SH-SY5Y (cell line): ENCODE measurements around the gene RRP12.

Source experiments
- GATA2 ChIP-seq: IDR thresholded peaks from 2 replicates; pipeline ENCODE4 v1.6.1; 2011; ENCODE audit warnings: mild to moderate bottlenecking, low read depth, low read length
- GATA3 ChIP-seq: IDR thresholded peaks from 2 replicates; pipeline ENCODE4 v1.6.1; 2011; ENCODE audit warnings: low read depth, mild to moderate bottlenecking, low read length, moderate library complexity

RRP12 gene

GRCh38 chr10:97400665-97401454 is at the start of gene RRP12:
Gene RRP12, minus strand, starts transcription at chr10:97401340. Its CDS starts 109 bp downstream, at chr10:97401231.
- no peak for TF ChIP-seq GATA2

- no peak for TF ChIP-seq GATA2
- TF ChIP-seq GATA3: no peak
Measured at GRCh38 chr10:97450828-97451227, 49.7 kb upstream of the RRP12 start.

DNA sequence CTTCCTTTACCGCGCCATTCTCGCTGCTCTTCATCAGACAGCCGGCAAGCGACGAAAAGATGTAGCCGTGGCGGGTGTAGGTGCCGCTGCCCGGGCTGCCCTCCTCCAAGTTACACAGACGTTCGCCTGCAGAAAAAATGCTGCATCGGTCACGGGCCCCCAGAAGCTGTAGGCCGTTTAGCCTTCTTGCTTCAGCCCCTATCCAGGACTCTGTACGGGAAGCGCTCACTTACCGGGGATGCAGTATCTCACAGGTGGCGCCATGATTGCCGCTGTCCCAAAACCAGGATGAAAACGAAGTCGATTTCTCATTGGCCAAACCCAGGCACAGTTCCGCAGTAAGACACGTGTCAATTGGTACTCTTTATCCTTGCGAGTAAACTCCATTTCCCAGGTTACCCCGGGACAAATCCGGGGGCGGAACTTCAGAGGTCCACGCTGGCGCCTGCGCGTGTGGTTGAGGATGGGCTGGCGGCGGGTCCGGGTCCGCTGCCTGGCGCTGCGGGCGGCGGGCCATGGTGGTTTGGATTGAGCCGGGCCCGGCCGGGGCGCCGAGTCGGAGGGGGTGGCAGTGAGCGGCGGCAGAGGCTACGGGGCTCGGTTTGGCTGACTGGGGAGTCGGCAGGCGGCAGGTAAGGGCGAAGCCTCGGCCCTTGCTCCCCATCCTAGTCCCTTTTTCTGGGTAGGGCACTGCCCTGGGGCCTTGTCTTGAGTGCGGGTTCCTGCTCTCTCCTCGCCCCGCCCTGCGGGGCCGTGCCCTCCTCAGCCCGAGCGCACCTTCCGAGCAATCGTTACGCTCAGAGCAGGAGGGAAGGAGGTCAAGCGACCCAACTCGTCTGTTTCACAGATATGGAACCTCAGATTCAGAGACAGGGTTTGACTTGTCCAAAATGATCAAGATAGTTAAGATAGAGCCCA is 44.8 kb upstream of the RRP12 start, which contains the start of the genes EXOSC1 and ZDHHC16:
Gene EXOSC1 (minus strand): TSS at position 285 of the 918 bp plus-strand sequence. CDS start 21 bp downstream, at position 264.
Gene ZDHHC16 (plus strand): TSS at position 454 of the 918 bp plus-strand sequence. CDS start 5,501 bp downstream, outside the sequence.
- TF ChIP-seq GATA3 (no peak), GATA2 (no peak)

- no peak for TF ChIP-seq GATA2
- TF ChIP-seq GATA3: no peak
Measured at GRCh38 chr10:97445357-97445721, 44.2 kb upstream of the RRP12 start.

GRCh38 chr10:97444212-97444611 is 43.1 kb upstream of the RRP12 start:
- TF ChIP-seq GATA3 (no peak), GATA2 (no peak)

DNA sequence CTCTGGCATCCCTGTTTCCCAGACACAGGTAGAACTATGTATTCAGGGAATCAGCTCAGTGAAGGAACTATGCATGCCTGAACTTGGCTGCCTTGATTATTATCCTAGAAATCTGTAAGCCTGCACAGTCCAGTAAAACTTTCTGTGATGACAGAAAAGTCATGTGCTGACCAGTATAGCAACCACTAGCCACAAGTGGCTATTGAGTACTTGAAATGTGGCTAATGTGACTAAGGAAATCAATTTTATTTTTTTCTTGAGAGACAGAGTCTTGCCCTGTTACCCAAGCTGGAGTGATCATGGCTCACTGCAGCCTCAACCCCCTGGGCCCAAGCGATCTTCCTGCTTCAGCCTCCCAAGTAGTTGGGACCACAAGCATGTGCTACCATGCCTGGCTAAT is 41.1 kb upstream of the RRP12 start:
- TF ChIP-seq GATA2 (no peak), GATA3 (no peak)

DNA sequence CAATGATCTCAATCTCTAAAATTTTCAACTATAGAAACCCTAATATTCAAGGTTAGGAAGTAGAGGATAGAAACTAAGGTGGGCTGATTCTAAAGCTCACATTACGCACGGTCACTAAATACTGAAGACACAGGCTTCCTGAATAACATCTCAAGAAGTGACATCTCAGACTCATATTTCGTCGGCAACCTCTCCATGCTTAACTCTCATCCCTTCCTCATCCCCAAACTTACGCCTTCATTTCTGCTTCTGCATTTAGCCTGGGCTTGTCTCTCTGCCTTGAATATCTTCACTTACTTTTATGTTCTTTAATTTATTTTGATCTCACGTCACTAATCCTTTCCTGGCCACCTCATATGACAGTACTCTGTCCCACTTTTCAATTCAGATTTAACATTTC is 34.1 kb upstream of the RRP12 start:
- TF ChIP-seq GATA3: no peak
- no peak for TF ChIP-seq GATA2

DNA sequence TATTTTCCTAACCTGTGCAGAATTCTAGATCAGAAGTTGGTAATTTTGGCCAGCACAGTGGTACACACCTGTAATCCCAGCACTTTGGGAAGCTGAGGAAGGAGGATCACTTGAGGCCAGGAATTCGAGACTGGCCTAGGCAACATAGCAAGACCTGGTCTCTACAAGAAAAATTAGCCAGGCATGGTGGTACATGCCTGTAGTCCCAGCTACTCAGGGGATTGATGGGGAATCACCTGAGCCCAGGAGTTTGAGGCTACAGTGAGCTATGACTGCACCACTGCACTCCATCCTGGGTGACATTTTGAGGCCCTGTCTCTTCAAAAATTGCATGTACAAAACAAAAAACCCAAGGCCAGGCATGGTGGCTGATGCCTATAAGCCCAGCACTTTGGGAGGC is 33.4 kb upstream of the RRP12 start:
- TF ChIP-seq GATA3: no peak
- no peak for TF ChIP-seq GATA2

GRCh38 chr10:97434055-97434454 is 32.9 kb upstream of the RRP12 start:
- no peak for TF ChIP-seq GATA2
- no peak for TF ChIP-seq GATA3

GRCh38 chr10:97428572-97428981 is 27.4 kb upstream of the RRP12 start:
- no peak for TF ChIP-seq GATA3
- TF ChIP-seq GATA2: no peak

DNA sequence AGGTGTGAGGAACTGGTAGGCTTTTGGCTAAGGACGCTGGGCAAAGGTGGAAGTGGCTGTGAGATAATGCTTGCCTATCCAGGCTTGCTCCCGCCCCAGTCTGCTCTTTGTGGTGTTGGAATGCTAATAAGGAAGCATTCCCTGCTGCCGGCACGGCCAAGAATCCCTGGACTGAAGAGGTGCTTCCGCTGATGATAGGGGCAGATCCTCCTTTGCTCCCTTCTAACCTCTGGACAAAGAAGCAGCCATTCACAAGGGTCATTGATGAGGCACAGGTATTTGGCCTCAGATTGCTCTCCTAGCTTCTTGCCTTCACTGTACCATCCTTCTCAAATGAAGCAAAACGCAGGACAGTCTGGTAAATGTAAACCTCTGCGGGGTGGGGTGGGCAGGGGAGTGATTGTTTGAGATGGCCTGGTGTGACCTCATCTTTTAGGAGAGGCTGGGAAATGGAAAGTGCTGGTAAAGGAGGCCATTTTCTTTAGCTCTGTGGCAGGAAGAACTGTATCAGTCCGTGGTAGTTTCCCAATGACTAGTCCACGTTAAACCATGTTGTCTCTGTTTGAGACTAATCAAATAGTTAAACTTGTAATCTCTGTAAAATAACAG is 26.5 kb upstream of the RRP12 start:
- TF ChIP-seq GATA3: no peak
- no peak for TF ChIP-seq GATA2

DNA sequence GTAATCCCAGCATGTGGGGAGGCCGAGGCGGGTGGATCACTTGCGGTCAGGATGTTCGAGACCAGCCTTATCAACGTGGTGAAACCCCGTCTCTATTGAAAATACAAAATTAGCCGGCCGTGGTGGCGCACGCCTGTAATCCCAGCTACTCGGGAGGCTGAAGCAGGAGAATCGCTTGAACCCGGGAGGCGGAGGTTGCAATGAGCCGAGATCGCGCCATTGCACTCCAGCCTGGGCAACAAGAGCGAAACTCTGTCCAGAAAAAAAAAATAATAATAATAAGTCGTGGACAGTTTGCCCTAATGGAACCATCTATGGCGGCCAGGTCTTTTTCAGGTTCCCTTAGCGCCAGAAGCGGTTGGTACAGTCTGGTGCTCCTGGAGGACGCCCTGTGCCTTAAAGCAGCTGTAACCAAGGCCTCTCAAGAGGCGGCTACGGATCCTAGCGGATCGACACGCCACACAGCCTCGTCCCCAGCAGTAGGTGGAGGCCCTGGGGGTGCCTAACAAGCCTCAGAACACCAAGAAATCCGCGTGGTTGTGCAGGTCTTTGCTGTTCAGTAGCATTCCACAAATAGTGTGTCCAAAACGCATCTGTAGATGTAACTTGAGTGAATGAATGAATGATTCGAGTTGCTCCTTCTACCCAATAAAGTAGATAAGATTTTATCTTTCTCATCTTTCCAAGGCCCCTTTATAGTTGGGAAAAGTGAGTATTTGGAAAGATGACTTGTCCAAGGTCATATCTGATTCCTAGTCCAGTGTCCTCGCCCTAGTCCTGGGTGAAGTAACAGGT is 25.8 kb upstream of the RRP12 start:
- TF ChIP-seq GATA3 (no peak), GATA2 (no peak)

DNA sequence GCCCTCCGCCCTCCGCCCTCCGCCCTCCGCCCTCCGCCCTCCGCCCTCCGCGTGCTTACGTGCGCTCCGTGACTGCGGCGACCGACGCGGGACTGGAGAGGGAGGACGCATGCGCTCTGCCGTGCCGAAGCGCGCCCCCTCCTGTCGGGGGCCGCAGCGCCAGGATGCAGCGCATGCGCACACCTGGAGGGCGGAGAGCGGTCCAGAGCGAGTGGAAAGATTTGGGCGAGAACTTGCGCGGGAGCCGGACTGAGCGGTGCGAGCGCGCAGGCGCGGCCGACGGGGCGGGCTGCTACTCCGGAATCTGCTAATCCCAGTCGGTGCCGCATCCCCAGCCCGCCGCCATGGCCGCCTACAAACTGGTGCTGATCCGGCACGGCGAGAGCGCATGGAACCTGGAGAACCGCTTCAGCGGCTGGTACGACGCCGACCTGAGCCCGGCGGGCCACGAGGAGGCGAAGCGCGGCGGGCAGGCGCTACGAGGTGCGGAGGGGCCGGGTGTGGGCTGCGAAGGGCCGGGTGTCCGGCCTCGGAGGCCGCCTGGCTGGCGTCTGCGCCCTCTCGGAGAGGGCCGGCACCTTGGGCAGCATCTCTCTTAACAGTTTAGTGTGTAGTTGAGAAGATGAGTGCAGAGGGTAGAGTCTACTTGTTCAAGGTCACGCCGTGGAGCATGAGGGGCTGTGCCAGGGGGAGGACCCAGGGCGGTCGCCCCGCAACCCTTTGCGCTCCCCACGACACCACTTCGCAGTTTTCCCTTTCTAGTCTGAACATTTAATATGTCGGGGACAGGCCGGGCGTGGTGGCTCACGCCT is 25.0 kb upstream of the RRP12 start, which contains the start of gene PGAM1:
Gene PGAM1 (plus strand): TSS at position 228 of the 812 bp plus-strand sequence. CDS start 117 bp downstream, at position 345.
- TF ChIP-seq GATA3 (no peak), GATA2 (no peak)
